SK-MEL-5 (cell line): Measurements from ENCODE around the gene ZBTB7C. TPM values are rescaled to one million over a fixed set of nuclear protein-coding genes. Genes with fewer than 3 reads are reported as not detected.

ENCODE experiments used
- DNase-seq: peaks from one replicate; pipeline ENCODE4 v3.0.0-alpha.2; 2016; ENCODE audit warnings: low read depth, low spot score
- in situ Hi-C: cut with HindIII; loops from 2 replicates; pipeline ENCODE4 v1.10.0; 2016; ENCODE audit warnings: low sequenced_read_pairs, high pct_unique_total_duplicates, low pct_unique_long_range_greater_than_20kb
- total RNA-seq: library from RNA; depleted of rRNA; stranded (reverse); fragments of >200 nt; shearing (Covaris generic); gene quantifications from 2 replicates; pipeline ENCODE4 v1.2.3, GENCODE V29; 2014

ZBTB7C gene
- total RNA-seq, 1 experiment from 2014 or later: not detected

GRCh38 chr18:48219810-48220499 lies 189.2 kb downstream of the ZBTB7C start:
- DNase-seq: no peak
- in situ Hi-C loops: no loop called here

- in situ Hi-C loops: no loop called here
- no peak for DNase-seq
These were observed 190.0 kb downstream of the ZBTB7C start for GRCh38 chr18:48219037-48219809.

- DNase-seq: no peak
- in situ Hi-C loops: no loop called here
These were observed 190.7 kb downstream of the ZBTB7C start for GRCh38 chr18:48218285-48219022.

- in situ Hi-C loops: no loop called here
- DNase-seq: no peak
These were observed 191.6 kb downstream of the ZBTB7C start for GRCh38 chr18:48217258-48218250.

GRCh38 chr18:48216639-48217257 lies 192.4 kb downstream of the ZBTB7C start:
- no peak for DNase-seq
- in situ Hi-C loops: no loop called here

GRCh38 chr18:48215876-48216638 lies 193.1 kb downstream of the ZBTB7C start:
- in situ Hi-C loops: no loop called here
- DNase-seq: no peak

GRCh38 chr18:48213791-48214190 lies 195.4 kb downstream of the ZBTB7C start:
- no peak for DNase-seq
- in situ Hi-C loops: no loop called here

GRCh38 chr18:48208432-48209140 lies 200.6 kb downstream of the ZBTB7C start:
- in situ Hi-C loops: no loop called here
- no peak for DNase-seq

GRCh38 chr18:48207733-48208132 lies 201.4 kb downstream of the ZBTB7C start:
- in situ Hi-C loops: no loop called here

GRCh38 chr18:48206887-48207286 lies 202.3 kb downstream of the ZBTB7C start:
- DNase-seq: no peak
- in situ Hi-C loops: no loop called here

More at GRCh38 chr18:48207733-48208132, 201.4 kb downstream of the ZBTB7C start:
- DNase-seq: no peak

- no peak for DNase-seq
- in situ Hi-C loops: no loop called here
These were observed 205.1 kb downstream of the ZBTB7C start for GRCh38 chr18:48203961-48204666.

GRCh38 chr18:48203288-48203945 lies 205.8 kb downstream of the ZBTB7C start:
- in situ Hi-C loops: no loop called here
- no peak for DNase-seq

- in situ Hi-C loops: no loop called here
These were observed 206.6 kb downstream of the ZBTB7C start for GRCh38 chr18:48202350-48203260.

GRCh38 chr18:48202006-48202348 lies 207.2 kb downstream of the ZBTB7C start:
- in situ Hi-C loops: no loop called here
- no peak for DNase-seq

More at GRCh38 chr18:48202350-48203260, 206.6 kb downstream of the ZBTB7C start:
- no peak for DNase-seq
